HG03442 (cell line): ENCODE data around the gene POLR3B.

Experiments used
- ATAC-seq: cut with Tn5 transposase; IDR thresholded peaks from one replicate; pipeline ENCODE4 v1.9.1; 2021; ENCODE audit warnings: mild to moderate bottlenecking, moderate library complexity; ENCODE audit not compliant: unreplicated experiment

POLR3B gene

DNA sequence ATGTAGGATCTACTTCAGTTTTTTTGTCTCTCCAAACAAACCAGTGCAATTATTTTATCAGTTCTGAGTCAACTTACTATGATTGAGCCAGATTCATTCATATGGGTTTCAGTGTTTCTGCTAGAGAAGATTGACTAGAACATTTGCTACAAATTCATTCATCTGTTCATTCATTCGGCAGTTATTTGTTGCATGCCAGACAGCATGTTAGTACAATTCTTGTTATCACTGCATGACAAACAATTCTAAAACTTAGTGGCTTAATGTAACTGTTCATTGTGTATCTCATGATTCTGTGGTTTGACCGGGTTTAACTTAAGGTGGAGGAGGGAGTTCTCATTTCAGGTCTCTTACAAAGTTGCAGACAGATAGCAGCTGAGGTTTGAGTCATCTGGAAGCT lies 52.3 kb downstream of the POLR3B start:
- ATAC-seq = no peak

DNA sequence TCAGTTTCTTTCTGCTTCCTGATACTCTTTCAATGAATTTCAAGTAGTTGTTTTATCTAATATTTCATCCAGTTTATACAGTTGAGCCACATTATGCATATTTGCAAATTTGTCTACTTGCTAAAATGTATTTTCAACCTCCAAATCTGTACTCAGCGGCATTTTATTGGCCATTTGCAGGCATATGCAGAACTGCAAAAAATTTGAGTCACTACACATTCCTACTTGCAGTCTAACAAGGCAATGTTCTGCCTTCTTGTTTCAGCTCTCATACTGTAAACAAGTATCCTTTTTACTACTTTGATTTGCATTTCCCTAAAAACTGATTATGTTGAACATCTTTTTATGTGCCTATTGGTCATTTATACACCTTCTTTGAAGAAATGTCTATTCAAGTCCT lies 55.0 kb downstream of the POLR3B start:
- ATAC-seq = no peak

DNA sequence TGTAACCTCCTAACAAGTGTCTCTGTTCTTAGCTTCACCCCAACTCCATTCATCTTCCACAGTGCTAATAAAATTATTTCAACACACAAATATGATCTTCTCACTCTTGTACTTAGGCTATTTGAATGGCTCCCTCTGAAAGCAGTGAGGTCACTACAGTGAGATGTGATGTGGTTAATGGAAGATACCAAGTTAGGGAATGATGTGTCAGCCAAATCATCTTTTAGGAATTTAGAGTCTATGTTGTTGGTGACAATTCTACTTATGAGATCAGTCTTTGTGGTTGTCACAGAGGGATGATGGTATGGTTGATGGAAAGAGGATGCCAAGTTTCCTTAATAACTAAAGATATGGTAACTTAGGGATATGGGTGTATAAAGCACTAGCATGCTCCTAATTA lies 57.6 kb downstream of the POLR3B start:
- ATAC-seq = no peak

GRCh38 chr12:106416273-106416672 lies 58.7 kb downstream of the POLR3B start:
- no peak for ATAC-seq

DNA sequence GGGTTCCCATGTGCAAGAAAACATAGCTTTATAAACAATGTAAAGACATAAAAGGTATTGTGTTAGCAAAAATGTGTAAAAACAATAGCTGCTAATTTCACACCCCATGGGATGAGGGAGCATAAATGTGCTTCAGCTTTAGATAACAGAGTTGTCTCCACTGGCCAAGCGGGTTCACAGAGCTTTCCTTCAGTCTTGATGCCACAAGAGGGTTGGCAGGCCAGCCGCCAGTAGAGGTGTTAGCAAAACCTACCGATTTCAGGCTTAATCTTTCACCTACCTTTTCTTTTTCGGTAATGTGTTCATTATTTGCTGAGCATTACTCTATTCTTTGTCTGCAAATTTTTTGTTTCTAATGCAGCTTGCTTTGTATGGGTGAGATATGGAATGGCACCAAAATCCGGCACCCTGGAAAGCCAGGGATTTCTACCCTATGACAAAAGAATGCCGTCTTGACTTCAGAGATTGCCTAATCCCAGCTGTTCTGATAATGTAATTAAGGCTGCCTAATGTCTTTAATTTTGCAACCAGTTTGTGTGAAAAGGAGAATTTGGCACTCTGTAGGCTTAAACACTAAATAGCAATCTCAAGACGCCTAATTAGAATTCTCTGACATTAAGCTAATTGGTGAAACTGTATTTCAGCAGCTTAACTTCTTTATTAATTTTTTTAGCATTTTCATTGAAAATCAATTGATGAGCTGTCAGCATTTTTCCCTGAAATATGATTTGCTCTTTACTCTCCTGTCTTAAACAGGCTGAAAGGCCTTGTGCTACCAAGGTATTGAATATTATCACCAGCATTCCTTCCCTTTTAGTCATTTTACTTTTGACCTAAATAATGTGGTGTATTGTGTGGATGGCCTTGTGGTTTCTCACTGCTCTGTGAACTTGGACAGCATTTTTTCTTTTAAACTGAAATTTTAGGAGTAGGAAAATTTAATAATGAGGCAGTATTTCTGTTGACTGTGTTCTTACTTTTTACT lies 60.7 kb downstream of the POLR3B start:
- ATAC-seq = no peak

DNA sequence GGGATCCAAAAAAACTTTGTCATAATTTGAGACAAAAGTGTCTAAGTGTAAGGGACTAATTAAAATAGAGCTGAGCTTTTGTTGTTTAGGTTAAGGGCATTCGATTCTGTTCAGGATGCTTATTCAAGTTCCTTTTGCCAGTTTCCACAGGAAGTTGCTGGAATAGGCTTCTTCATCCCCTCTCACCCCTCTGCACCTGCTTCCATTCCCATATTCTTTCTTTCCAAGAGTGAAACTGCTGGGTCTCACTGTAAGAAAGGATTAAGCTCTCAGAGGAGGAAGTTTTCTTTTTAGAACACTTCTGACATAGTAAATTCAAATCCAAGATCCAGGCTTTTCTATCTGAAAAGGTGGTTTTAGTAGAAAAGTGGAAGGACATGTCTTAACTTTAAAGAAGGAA lies 61.4 kb downstream of the POLR3B start:
- no peak for ATAC-seq

DNA sequence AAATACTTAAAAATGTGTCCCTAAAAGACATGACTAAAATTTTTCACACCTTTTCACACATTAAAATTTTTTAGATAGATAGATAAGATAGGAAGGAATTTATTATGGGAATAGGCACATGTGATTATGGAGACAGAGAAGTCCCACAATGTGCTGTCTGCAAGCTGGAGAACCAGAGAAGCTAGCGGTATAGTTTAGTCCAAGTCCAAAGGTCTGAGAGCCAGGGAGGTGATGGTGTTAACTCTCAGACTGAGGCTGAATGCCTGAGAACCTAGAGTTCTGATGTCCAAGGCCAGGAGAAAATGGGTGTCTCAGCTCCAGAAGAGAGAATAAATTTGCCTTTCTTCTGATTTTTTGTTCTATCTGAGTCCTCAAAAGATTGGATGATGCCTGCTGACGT lies 65.7 kb downstream of the POLR3B start:
- no peak for ATAC-seq

- ATAC-seq = no peak
Observed at GRCh38 chr12:106425061-106425702, 67.6 kb downstream of the POLR3B start.

DNA sequence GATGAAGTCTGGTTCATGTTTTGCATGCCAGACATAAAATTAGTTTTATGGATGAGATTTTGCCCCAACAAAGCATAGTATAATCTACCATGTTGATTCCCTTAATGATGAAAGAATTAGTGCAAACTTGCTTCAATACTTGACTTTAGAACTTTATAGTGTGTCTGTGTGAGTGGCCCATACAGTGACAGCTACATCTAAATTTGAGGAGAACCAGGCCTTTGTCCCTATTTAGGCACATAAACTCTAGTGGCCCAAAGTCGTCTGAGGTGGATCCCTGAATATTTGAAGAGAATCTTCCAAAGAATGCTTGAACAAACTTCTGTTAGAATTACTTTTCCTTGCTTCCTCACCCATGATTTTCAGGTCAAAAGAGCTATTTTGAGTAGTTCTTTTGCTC lies 70.4 kb downstream of the POLR3B start:
- no peak for ATAC-seq

GRCh38 chr12:106428384-106428783 lies 70.8 kb downstream of the POLR3B start:
- no peak for ATAC-seq

- ATAC-seq = no peak
Observed at GRCh38 chr12:106429043-106429552, 71.5 kb downstream of the POLR3B start.

GRCh38 chr12:106429636-106430035 lies 72.1 kb downstream of the POLR3B start:
- no peak for ATAC-seq

- ATAC-seq = no peak
Observed at GRCh38 chr12:106431839-106432411, 74.4 kb downstream of the POLR3B start.

- no peak for ATAC-seq
Observed at GRCh38 chr12:106433055-106433454, 75.5 kb downstream of the POLR3B start.

DNA sequence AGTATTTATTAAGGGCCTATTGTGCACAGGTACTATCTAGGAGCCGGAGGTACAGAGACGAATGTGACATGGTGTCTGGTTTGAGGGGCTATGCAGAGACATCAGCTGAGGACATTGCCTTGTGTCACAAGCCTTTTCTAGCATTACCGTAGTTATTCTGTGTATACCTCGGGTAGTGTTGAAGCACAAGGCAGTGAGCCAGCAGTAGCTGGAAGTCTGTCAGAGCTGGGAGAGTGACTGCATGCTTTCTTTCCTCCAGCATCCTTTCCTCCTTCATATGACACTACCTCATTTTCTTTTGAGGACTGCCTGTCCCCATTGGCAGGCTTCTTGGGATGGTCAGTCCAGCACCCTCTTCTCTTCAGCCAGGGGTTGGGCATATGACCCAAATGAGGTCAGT lies 77.0 kb downstream of the POLR3B start:
- no peak for ATAC-seq

- ATAC-seq = no peak
Observed at GRCh38 chr12:106436164-106436563, 78.6 kb downstream of the POLR3B start.

DNA sequence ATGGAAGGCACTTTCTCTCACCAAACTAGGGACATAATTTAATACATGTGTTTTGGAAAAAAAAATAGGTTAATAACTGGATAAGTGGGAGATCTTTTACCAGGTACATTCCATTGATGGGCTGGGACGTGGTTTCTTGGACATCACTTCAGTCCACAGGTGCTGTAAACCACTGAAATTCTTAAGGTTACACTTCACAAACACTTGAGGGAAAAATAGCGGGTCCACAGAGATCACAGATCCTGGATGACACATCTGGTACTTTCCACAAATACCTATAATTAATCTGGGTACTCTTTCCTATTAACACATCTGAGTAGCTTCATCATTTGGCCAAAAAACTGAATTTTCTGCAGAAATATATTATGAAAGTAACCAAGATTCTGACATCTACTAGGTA lies 85.0 kb downstream of the POLR3B start:
- no peak for ATAC-seq

DNA sequence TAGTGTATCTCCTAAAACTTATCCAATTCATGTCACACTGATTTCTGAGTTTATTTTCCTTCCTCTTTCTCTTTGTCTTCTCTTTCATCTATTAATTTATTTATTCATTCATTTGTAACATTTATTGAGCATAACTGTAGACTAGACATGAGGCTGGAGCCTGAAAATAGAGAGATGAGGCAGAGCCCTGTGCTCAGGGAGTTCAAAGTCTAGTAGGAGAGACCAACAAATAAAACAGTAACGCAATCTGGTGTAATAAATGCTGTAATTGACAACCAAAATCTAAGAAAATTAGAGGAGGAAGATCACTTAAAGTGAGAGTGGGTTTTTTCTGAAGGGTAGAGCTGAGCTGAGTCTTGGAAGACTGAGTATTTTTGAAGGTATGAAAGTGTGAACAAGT lies 87.5 kb downstream of the POLR3B start:
- ATAC-seq = no peak

DNA sequence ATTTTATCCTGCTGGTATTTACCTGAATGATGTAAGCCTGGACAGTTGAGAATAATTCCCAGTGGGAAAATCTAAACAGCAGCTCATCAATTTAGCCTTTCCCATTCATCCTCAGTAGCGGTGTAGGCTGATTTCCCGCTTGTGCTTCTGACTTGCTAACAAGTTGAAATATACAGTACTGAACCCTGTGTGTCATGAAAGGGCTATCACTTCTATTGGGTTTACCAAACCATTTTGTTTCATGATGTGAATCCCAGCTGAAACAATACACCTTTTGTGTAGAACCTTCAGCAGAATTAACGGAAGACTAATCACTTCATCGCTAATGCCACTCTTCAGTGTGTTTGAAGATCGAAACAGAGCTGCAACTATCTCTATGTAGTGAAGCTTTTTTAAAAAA lies 88.4 kb downstream of the POLR3B start:
- ATAC-seq = no peak

GRCh38 chr12:106446419-106447092 lies 89.0 kb downstream of the POLR3B start:
- no peak for ATAC-seq

DNA sequence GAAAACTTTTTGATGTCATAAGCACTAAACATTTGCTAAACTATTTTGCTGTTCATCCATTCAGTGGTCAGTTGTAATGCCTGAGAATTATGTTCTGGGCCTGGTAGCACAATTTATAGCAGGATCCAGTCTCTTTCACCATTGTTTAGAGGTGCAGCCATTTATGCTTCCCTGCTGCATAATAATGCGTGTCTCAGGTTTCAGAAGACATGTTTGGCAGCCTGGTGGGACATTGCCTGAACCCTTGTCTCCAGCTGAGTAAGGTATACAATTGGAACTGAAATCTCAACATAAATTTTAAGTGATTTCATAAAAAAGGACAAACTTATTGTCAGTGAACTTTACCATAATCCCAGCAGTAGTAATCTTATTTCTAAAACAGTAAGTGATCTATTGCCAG lies 94.8 kb downstream of the POLR3B start:
- no peak for ATAC-seq
